ENCODE measurements around the gene CACFD1. TPM values are rescaled to one million over a fixed set of nuclear protein-coding genes. Genes with fewer than 3 reads are reported as not detected.

CACFD1 gene
- total and polyA plus RNA-seq, 2 of the 13 experiments (the other 11 are each of a cell fraction or from before 2014, with no cell fraction given), result 13.8 to 14.6 TPM

GRCh38 chr9:133460405-133461175 lies 812 bp downstream of the CACFD1 start (continued):
- TF ChIP-seq, protein P1, sequence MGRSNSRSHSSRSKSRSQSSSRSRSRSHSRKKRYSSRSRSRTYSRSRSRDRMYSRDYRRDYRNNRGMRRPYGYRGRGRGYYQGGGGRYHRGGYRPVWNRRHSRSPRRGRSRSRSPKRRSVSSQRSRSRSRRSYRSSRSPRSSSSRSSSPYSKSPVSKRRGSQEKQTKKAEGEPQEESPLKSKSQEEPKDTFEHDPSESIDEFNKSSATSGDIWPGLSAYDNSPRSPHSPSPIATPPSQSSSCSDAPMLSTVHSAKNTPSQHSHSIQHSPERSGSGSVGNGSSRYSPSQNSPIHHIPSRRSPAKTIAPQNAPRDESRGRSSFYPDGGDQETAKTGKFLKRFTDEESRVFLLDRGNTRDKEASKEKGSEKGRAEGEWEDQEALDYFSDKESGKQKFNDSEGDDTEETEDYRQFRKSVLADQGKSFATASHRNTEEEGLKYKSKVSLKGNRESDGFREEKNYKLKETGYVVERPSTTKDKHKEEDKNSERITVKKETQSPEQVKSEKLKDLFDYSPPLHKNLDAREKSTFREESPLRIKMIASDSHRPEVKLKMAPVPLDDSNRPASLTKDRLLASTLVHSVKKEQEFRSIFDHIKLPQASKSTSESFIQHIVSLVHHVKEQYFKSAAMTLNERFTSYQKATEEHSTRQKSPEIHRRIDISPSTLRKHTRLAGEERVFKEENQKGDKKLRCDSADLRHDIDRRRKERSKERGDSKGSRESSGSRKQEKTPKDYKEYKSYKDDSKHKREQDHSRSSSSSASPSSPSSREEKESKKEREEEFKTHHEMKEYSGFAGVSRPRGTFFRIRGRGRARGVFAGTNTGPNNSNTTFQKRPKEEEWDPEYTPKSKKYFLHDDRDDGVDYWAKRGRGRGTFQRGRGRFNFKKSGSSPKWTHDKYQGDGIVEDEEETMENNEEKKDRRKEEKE (IDR thresholded peaks at IDR 0.05), result no peak

DNA sequence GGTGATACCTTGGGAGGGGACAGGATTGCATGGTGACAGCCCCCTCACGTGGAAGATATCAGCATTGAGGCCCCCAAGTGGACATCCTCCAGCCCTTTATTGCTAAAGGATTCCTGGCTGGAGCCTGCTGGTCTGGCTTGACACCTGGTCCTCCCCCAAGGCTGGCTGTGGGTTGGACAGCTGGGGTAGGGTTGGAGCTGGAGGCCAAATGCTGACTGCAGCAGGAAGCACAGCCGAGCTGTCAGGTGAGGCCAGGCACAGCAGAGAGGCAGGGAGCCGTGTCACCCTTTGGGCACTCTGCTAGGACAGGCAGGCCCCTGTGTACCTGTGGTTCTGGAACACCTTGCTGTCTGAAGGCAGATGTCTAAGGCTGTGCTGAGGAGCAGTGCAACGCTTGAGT lies 2.2 kb downstream of the CACFD1 start:
- Histone ChIP-seq H2AFZ (ENCODE audit: low read length) (no peak overlapping the region), H3K4me1 (ENCODE audit: insufficient read depth, low read length) (peaks cover 46% of the 10 kb centered on the region), H4K20me1 (ENCODE audit: insufficient read depth, low read length) (no peaks in the 10 kb centered on the region; the same call in 1 of the 2 replicates), H3K9me3 (ENCODE audit: low read length) (no peaks in the 10 kb centered on the region), H3K4me2 (ENCODE audit: low read depth, low read length) (peak overlapping the region; percentile 99), H3K4me3 (replicated peaks in 1 of 3; ENCODE audit: insufficient read depth in 1 of 3, low read depth in 2 of 3, low read length in 3 of 3) (peak overlapping the region in 1 of 3 experiments; percentile 89; a peak in 1 of 6 replicates), H3K36me3 (replicated peaks in 1 of 2; ENCODE audit: control insufficient read depth in 1 of 2, insufficient read depth in 2 of 2, low read length in 2 of 2) (peaks cover 5 to 14% of the 10 kb centered on the region in 2 experiments; a peak in 3 of 5 replicates), H3K27ac (ENCODE audit: extremely low read length, insufficient read depth, low read length) (peak overlapping the region; percentile 99), H3K27me3 (ENCODE audit: control insufficient read depth in 1 of 2, insufficient read depth in 2 of 2, low read length in 2 of 2) (no peaks in the 10 kb centered on the region; a peak in 1 of 5 replicates), H3K9ac (ENCODE audit: insufficient read depth, low read depth, low read length) (no peak overlapping the region), H3K79me2 (ENCODE audit: insufficient read depth, low read length) (peaks cover 14% of the 10 kb centered on the region)
- WGBS (ENCODE audit: low lambda C conversion rate), result 45% methylated on average over 3 of the region's 4 CpGs
- in situ Hi-C loops (cut with HindIII; ENCODE audit: extremely low pct_ligation_motif_present, low pct_unique_long_range_greater_than_20kb) (no loop called here), intact Hi-C loops (cut with micrococcal nuclease; ENCODE audit: unreplicated experiment) (no loop called here)
- TF ChIP-seq, protein P2, sequence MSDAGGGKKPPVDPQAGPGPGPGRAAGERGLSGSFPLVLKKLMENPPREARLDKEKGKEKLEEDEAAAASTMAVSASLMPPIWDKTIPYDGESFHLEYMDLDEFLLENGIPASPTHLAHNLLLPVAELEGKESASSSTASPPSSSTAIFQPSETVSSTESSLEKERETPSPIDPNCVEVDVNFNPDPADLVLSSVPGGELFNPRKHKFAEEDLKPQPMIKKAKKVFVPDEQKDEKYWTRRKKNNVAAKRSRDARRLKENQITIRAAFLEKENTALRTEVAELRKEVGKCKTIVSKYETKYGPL (CRISPR knock-in tag; IDR thresholded peaks at IDR 0.05), result no peak
- TF ChIP-seq MIXL1 (CRISPR knock-in tag; IDR thresholded peaks at IDR 0.05) (no peak), ATF7-NPFF (CRISPR knock-in tag; IDR thresholded peaks at IDR 0.05; ENCODE audit: low read depth) (no peak), NFE2L2 (IDR thresholded peaks at IDR 0.05; ENCODE audit: low read length) (no peak), ZNF839 (CRISPR knock-in tag; IDR thresholded peaks at IDR 0.05; ENCODE audit: borderline replicate concordance) (no peak), STAG1 (CRISPR knock-in tag; IDR thresholded peaks at IDR 0.05) (peak; percentile 43; the same call in 1 of the 2 replicates)
- TF ChIP-seq, protein P3, sequence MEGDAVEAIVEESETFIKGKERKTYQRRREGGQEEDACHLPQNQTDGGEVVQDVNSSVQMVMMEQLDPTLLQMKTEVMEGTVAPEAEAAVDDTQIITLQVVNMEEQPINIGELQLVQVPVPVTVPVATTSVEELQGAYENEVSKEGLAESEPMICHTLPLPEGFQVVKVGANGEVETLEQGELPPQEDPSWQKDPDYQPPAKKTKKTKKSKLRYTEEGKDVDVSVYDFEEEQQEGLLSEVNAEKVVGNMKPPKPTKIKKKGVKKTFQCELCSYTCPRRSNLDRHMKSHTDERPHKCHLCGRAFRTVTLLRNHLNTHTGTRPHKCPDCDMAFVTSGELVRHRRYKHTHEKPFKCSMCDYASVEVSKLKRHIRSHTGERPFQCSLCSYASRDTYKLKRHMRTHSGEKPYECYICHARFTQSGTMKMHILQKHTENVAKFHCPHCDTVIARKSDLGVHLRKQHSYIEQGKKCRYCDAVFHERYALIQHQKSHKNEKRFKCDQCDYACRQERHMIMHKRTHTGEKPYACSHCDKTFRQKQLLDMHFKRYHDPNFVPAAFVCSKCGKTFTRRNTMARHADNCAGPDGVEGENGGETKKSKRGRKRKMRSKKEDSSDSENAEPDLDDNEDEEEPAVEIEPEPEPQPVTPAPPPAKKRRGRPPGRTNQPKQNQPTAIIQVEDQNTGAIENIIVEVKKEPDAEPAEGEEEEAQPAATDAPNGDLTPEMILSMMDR (CRISPR knock-in tag; IDR thresholded peaks at IDR 0.05), result peak; percentile 49
- DNase-seq (ENCODE audit: low spot score) (peak; percentile 42), FAIRE-seq (peak; percentile 44), ATAC-seq (no peak)
- CTCF ChIA-PET (ENCODE audit: low intra/inter-chr PET ratio, low total read pairs), result interaction anchor here (1.7 kb wide), 1 partner anchor 25 kb away, joined by 4 read pairs; no protein-coding TSS in a partner anchor
- no TSS peak for BruUV-seq (replicated peaks)
- POLR2A ChIA-PET, result interaction anchor here (1.6 kb wide), 1 partner anchor 87 kb away, joined by 3 read pairs; no protein-coding TSS in a partner anchor

All from HepG2 (cell line).